Activated CD4-positive, alpha-beta T cell treated with anti-CD3 and anti-CD28 coated beads, Interleukin-2, amount 50 U/mL, for 4 hours (primary cell): ENCODE measurements around the gene CELF2.

Experiments used
- DNase-seq, 2 experiments: peaks; one replicate each; pipeline ENCODE4 v3.0.0-alpha.2; 2020

The CELF2 gene

GRCh38 chr10:11282661-11283060 is 265.0 kb downstream of the CELF2 start:
- DNase-seq = no peak

- DNase-seq = no peak
These were observed 266.8 kb downstream of the CELF2 start for GRCh38 chr10:11284291-11285085.

GRCh38 chr10:11285171-11285570 is 267.5 kb downstream of the CELF2 start:
- no peak for DNase-seq

- DNase-seq = no peak
These were observed 268.7 kb downstream of the CELF2 start for GRCh38 chr10:11286261-11286852.

- DNase-seq = no peak
These were observed 270.6 kb downstream of the CELF2 start for GRCh38 chr10:11288302-11288701.

- no peak for DNase-seq
These were observed 272.7 kb downstream of the CELF2 start for GRCh38 chr10:11290156-11290890.

- no peak for DNase-seq
These were observed 275.1 kb downstream of the CELF2 start for GRCh38 chr10:11292576-11293302.

GRCh38 chr10:11293332-11293731 is 275.7 kb downstream of the CELF2 start:
- DNase-seq = no peak

- DNase-seq = no peak
These were observed 277.3 kb downstream of the CELF2 start for GRCh38 chr10:11294831-11295450.

- no peak for DNase-seq
These were observed 277.8 kb downstream of the CELF2 start for GRCh38 chr10:11295492-11295891.

GRCh38 chr10:11297136-11297535 is 279.5 kb downstream of the CELF2 start:
- no peak for DNase-seq

- no peak for DNase-seq
These were observed 280.4 kb downstream of the CELF2 start for GRCh38 chr10:11298116-11298515.

GRCh38 chr10:11299125-11299524 is 281.5 kb downstream of the CELF2 start:
- no peak for DNase-seq

GRCh38 chr10:11300026-11300425 is 282.4 kb downstream of the CELF2 start:
- DNase-seq = no peak

GRCh38 chr10:11300563-11300962 is 282.9 kb downstream of the CELF2 start:
- DNase-seq = no peak

GRCh38 chr10:11301571-11302111 is 284.0 kb downstream of the CELF2 start:
- DNase-seq = no peak

- DNase-seq = no peak
These were observed 284.5 kb downstream of the CELF2 start for GRCh38 chr10:11302181-11302580.

GRCh38 chr10:11303361-11304170 is 285.9 kb downstream of the CELF2 start:
- DNase-seq = no peak

GRCh38 chr10:11304906-11305585 is 287.4 kb downstream of the CELF2 start:
- DNase-seq = no peak

GRCh38 chr10:11305825-11306593 is 288.3 kb downstream of the CELF2 start:
- no peak for DNase-seq
